Activated naive CD4-positive, alpha-beta T cell treated with Interleukin-2 at 50 U/mL for 16 hours (primary cell): ENCODE data around the gene PTPRN2.
"Not testable (repeated sequence)": the region's sequence is repeated elsewhere in the genome, so short reads cannot be mapped to it uniquely, and the experiment has no call there.

Experiments used
- DNase-seq: peaks from one replicate; pipeline ENCODE4 v3.0.0-alpha.2; 2020

PTPRN2 gene

DNA sequence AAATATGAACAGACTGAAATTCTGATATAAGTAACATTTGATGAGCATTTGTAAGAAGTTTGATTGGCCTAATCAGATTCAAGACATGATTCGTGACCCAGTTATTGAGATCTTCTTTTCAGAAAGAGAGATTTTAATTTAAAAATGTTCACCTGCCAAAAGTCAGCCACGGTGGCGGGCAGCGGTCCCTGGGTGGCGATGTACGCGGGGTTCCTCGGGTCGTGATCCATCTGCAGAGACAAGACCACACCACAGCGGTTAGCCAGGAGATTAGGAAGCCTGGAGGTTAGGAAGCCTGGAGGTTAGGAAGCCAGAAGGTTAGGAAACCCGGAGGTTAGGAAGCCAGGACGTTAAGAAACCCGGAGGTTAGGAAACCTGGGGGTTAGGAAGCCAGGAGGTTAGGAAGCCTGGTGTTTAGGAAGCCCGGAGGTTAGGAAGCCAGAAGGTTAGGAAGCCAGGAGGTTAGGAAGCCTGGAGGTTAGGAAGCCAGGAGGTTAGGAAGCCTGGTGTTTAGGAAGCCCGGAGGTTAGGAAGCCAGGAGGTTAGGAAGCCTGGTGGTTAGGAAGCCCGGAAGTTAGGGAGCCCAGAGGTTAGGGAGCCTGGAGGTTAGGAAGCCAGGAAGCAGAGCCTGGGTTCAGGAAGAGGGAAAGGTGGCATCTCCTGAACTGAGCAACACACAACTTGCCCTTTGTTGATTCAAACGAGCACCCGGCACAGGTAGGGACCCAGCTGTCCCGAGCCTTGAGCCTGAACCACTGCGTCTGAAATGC lies 992.4 kb downstream of the PTPRN2 start:
- DNase-seq = no peak

DNA sequence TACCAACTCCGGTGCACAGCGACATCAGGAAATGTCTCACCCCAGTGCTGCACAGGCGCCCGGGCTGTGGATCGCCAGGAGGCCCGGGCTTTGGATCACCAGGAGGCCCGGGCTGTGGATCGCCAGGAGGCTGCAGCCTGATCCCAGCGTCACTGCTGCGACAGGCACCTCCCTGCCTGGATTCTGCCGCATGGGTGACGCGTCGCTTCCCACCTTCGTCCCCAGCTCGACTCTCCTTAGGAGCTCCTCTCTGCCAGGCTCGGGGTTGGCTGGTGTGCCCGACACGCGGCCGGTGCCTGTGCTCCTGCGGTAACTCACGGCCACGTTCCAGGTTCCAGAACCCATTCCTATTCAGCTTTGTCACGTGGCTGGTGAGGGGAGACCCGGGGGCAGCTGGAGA lies 993.3 kb downstream of the PTPRN2 start:
- DNase-seq = no peak

DNA sequence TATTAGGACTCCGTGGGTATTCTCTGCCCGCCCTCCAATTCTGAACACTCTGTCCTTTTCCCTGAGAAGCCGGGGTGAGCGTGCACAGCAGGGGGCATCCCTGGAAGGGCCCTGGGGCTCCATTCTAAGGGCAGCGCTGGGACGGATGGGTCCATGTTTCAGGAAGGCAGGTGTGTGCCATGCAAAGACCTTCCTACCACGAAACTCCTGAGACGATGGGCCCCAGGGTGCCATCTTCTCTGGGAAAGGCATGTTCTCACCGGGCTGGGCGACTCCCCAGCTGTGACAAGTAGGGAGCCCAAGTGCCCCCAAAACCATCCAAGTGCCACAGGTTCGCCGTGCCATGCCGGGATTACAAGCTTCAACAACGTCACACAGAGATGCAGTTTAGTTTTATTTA lies 994.1 kb downstream of the PTPRN2 start:
- no peak for DNase-seq

DNA sequence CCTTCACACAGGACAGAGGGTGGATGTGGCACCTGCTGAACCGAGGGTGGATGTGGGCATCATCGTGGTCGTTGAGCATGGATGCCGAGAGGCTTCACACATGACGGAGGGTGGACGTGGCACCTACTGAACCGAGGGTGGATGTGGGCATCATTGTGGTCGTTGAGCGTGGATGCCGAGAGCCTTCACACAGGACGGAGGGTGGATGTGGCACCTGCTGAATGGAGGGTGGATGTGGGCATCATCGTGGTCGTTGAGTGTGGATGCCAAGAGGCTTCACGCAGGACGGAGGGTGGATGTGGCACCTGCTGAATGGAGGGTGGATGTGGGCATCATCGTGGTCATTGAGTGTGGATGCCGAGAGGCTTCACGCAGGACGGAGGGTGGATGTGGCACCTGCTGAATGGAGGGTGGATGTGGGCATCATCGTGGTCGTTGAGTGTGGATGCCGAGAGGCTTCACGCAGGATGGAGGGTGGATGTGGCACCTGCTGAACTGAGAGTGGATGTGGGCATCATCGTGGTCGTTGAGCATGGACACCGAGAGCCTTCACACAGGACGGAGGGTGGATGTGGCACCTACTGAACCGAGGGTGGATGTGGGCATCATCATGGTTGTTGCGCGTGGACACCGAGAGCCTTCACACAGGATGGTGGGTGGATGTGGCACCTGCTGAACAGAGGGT lies 994.8 kb downstream of the PTPRN2 start:
- DNase-seq = not testable (repeated sequence)

DNA sequence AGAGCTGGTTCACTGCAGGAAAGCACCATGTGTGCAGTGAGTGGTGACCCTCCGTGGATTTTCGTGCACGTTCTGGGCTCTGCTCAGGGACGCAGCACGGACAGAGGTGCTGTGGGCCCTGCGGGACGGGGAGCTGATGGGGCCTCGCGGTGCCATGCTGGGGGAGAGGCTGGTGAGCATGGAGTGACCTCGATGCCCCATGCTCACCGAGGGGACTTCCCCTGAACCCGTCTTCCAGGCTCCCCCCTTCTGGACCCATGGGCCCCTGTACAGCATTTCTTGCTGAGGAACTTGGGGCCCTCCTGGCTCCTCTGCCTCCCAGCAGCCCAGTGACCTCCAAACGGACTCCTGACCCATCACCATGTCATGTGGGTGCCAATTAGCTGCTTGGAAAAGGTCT lies 997.1 kb downstream of the PTPRN2 start:
- DNase-seq = no peak

DNA sequence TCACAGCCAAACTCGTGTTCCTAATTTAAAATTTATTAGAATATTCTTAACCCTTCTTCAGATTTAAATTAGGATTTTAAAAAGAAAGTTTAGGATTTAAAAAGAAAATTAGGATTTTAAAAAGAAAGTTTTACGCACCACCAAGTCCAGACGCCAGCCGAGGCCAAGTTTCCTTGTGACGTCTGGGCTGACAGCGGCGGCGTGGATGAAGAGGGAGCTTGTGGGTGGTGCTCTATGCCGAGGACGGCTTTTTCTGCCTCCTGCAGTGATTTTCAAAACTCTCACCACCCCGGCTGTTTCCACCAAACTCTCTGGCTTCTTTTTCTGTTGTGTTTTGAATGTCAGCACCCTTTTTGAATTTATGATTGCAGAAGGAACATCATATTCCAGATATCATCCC lies 997.9 kb downstream of the PTPRN2 start:
- DNase-seq = no peak

DNA sequence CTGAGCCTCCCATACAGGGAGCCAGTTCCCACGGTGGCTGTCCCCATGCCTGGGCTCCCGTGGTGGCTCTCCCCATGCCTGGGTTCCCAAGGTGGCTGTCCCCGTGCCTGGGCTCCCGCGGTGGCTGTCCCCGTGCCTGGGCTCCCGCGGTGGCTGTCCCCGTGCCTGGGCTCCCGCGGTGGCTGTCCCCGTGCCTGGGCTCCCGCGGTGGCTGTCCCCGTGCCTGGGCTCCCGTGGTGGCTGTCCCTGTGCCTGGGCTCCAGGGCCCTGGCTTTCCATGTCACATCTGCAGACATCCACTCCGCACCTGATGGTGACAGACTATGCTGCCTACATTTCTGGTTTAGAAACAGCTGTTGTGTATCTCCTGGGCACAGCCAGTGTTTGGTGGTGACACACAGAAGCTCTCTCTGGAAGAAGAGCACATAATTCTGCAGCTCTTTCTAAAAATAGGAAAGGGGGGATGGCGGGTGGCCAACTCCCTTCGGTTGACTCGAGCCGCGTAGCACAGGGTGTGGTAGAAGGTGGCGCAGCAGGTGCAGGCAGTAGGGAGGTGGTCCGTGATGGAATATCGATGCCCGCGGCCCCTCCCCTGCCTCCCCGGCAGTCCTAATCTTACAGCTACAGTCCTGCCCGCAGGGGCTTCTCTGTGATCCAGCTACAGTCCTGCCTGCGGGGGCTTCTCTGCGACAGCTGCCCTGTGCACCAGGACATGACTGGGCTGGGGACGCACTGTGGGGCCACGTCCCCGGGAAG lies 999.6 kb downstream of the PTPRN2 start:
- DNase-seq = no peak

DNA sequence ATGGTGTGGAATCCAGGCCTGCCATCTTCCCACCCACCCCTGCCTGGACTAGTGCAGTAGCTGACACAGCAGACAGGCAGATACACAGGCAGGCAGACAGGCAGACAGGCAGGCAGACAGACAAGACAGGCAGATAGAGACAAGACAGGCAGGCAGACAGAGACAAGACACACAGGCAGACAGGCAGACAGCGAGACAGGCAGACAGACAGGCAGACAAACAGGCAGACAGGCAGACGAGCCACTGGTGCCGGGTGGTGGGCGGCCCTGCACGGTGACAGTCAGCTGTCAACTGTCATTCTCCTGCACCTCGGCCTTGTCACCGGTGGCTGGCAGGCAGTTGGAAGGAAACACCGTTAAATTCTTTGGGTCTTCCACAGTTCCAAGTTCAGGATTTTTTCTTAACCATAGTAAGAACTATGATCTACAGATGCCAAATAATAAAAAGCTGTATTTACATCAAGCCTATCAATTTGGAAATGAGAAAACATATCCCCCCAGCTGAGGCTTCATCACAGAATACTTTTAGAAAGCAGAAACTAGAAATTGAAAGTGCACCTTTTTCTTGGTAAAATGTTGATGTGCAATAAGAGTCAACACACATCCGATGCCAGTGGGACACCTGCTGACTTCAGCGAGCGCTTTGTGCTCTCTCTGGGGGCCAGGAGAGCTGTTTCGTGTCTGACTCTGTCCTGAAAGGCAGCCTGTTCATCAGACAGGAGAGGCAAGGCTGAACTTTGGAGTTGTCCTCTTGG lies 1000.4 kb downstream of the PTPRN2 start:
- no peak for DNase-seq

DNA sequence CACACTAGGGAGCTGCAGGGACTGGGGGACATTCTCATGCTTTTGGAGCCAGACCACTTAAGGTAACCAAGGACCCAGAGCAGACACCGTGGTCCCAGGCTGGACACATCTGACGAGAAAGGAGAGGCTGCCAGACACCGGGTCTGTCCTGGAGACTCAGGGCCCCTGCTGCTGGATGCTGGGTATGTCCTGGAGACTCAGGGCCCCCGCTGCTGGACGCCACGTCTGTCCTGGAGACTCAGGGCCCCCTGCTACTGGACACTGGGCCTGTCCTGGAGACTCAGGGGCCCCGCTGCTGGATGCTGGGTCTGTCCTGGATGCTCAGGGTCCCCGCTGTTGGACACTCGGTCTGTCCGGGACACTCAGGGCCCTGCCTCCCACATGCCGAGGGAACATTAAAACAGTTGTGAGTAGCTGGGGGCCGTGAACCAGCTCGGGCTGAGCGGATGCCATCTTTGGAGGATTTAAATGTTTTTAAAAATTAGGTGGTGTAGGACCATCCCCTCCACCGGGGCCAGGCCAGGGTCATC lies 1001.1 kb downstream of the PTPRN2 start:
- no peak for DNase-seq

DNA sequence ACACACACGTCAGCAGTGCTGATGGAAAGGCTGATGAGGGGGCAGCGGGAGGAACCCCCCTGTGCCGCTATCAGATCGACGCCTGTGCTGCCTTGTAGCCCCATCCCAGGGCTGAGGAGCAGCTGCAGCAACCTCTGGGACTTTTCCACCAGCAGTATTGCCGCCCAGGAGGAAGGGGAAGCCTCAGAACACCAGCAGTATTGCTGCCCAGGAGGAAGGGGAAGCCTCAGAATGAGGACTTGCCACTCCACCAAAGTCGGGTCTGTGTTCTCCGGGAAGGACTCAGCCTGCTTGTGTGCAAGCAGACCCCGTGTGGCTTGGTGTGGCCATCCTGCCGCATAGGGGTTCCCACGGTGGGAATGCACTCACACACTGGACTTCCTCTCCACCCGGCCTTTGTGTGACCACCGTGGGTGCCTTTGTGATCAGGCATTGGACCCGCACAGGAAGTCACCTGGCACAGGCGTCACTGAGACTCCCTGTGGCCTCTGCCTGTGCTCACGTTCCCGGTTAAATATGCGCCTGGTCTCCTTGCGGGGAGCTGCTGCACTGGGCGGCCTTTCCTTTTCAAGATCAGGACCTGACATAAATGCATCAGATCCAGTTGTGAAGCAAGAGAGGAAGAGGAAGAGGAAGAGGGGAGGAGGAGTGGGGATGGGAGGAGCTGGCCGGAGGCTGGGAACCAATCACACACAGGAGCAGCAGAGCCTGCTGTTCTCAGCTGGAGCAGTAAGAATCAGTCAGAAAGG lies 1002.3 kb downstream of the PTPRN2 start:
- DNase-seq = no peak

DNA sequence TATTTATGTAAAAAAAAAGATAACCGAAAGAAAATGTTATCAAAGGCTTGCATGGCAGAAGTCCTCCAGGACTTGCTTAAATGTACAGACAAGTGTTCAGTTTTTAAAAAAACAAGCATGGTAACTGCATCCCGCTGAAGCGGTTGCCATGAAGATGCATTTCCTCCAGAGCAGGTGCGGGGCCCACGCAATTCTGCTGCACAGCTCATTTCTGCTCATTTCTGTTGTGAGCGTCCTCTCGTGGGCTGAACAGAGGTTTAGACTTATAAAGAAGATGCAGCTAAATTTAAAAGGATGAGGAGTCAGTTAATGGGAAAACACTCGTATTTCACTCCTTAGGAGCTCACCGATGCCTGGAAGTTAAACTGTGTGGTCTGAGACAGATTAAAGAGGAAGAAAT lies 1003.2 kb downstream of the PTPRN2 start:
- no peak for DNase-seq

DNA sequence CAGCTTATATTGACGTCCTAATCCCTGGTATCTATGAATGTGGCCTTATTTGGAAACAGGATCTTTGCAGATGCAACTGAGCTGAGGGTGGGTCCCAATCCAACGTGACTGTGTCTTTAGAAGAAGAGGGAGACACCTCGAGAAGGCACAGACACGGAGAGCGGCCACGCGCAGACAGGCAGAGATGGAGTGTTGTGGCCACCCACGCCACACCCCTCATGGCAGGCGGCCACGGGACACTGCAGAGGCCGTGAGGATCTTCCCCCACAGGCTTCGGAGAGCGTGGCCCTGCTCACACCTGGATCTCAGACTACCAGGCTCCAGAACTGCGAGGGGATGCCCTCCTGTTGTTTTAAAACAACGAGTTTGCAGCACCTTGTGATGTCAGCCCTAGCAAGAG lies 1005.9 kb downstream of the PTPRN2 start:
- no peak for DNase-seq

DNA sequence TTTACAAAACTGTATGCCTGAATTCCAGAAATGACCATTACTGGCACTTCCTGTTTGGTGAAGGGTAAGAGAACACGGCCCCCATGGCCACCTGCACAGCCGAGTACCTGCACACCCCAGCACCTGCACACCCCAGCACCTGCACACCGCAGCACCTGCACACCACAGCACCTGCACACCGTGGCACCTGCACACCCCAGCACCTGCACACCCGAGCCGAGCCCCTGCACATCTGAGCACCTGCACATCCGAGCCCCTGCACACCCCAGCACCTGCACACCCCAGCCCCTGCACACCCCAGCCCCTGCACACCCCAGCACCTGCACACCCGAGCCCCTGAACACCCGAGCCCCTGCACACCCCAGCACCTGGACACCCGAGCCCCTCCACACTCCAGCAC lies 1007.3 kb downstream of the PTPRN2 start:
- no peak for DNase-seq

DNA sequence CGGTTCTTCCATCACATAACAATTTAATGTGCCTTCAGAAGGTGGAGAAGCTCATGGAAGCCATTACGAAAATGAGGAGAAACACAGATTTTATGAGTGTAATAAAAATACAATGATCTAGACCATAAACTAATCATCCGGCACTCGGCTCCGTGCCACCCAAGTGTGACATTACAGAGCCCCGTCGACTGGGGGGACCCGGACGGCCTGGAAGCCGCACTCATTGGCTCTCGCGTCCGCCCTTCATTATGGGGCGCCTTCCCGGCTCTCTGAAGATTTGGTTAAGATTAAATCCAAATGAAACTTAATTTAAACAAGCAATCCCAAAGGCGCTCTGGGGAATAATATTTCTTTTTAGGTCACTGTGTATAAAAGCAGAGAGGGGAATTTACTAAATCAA lies 1008.2 kb downstream of the PTPRN2 start:
- no peak for DNase-seq

DNA sequence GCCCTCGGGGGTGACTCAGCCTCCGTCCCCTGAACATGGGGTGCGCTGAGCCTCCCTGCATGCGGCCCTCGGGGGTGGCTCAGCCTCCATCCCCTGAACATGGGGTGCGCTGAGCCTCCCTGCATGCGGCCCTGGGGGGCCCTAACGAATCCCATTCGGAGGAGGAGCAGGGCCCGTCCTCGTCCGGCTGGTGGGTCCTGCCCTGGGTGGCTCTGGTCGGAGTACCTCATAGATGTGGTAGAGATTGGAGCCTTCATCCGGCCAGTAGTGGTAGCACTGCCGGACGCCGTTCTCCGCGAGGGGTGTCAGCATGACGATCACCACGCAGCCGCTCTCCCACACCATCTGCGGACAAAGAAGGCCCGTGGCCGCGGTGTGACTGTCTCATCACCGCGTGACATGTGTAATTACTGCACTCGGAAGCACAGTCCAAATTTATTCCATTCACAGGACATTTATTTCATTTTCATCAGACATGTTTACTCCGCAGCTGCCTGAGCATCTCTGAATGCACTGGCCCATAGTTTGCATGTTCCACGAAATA lies 1009.8 kb downstream of the PTPRN2 start:
- DNase-seq = no peak

DNA sequence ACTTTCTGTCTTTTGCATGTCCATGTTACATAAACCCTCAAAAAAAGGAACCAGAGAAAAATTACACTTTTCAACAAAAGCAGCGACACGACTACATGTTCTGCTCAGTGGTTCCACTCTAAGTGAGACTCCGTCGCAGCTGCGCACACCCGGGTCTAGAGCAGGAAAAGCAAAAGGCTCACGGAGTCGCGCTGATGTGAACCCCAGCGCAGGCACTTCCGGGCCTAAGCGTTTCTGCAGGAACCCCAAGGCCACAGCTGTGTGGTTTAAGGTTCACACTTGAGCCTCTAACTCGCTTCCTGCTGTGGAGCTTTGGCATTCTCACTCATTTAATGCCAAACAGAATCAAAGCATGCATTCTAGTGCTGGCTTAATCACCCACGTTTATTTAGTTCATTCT lies 1010.6 kb downstream of the PTPRN2 start:
- DNase-seq = no peak

DNA sequence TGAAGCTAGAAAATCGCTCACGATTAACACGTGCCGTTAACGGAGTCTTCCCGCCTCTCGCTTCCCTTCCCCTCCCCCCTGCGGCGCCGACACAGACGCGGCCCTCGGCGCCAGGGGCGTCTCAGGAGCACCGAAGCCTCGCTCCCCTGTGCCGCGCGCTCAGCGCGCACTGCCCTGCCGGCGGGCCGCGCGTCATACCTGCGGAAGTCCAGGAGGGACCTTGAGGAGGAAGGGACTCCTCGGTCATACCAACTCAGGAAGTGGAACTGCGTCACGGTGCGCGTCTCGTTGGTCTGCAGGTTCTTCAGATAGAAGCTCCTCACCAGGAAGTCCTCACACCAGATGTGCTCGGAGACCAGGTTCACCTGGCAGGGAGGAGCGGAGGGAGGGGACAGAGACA lies 1011.2 kb downstream of the PTPRN2 start:
- DNase-seq = peak; percentile 50

DNA sequence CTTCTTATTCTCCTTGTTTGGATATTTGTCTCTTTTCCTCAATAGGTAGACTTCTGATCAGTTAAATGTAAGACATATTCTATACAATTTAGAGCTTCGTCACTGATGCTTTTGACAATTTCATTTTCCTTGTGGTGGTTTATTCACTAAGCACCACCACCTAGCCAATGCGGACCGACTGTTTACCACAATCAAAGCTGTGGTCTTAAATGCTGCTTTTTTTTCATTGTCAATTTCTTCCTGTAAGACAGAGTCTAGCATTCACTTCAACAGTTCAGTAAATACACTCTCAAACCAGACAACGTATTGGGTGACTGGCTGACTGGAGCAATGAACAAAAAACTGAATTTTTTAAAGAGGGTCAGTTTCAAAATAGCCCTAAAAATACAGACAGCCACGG lies 1011.8 kb downstream of the PTPRN2 start:
- DNase-seq = no peak

DNA sequence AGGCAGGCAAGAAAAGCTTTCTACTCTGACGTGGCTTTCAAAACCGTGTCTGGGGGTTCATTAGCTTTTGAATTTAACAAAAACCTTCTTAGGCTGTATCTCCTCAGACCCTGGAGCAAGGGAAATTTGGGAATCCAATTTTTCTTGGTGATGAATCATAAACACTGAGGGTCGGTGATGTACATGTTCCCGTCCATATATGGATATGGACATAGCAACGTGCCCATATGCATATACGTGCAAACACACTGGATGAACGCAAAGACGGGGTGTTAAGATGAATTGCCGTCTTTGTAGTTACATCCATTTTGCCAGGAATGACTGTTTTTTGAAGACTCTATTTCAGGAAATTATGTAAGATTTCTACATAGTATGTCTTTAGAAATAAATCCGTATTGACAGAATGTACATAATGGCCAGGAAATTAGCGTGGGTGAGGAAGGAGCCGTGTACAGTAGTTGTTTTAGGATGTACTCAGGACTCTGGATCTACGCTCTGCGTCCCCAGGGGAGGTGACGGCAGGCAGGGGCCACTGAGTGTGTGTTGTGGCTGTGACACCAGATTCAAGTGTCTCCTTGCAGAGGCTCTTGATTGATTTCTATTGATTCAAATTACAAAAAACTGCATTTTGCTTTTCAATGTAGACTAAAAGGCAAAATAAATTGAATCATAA lies 1012.6 kb downstream of the PTPRN2 start:
- no peak for DNase-seq

DNA sequence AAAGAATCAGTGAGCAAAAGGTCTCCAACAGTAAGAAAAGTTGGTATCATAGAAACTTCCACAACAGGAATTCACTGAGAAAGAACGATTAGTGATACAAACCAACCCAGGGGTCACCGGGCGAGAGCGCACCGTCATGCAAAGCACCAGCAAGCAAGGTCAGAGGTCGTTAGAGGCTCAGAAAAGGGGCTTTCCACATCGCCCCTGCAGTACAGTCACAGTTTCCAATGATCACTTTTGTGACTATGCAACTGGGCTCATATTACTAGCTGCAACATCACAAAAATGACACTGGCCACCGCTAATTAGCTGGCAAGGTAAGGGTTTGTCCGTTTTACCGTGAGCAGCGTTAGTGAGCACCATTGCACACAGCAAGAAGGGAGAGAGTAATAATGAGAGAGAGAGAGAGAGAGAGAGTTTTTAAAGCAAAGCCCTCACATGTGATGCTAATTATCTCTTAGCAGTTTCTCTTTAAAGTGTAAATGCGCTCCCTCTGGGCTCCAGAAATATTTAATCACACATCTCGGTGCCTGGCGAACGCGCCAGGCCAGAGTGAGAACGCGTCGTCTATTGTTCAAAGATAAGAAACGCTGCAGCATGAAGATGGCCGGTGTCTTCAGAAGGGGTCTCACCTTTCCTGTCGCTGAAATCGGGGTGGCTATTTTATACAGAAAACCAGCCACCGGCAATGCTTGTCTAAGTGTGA lies 1013.4 kb downstream of the PTPRN2 start:
- peak; percentile 12 for DNase-seq

DNA sequence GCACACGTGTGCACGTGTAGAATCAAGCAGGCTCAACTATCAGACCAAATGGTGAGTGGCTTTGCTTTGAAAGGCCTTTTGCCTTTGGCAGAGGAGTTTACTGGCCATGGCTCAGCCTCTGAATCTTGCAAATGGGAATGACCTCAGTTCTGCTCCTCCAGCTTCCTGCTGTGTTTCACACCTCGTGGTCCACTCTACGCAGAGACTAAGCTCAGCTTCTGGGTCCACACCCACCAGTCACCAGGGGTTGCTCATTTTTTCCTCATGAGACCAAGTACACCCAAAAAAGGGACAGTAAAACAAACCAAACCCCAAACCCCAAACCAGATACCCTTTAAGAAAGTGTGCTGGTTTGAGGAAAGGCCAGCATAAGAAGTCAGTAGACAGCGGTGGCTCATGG lies 1014.4 kb downstream of the PTPRN2 start:
- no peak for DNase-seq
